Brain microvascular endothelial cell (primary cell): Measurements from ENCODE around the gene MYOM3.
A peak's percentile ranks its signal among the peaks of the same experiment; 100 is the strongest.
"Not testable (repeated sequence)": the region's sequence is repeated elsewhere in the genome, so short reads cannot be mapped to it uniquely, and the experiment has no call there.

Source experiments
- DNase-seq: peaks from one replicate; pipeline ENCODE4 v3.0.0-alpha.2; 2020
- H3K27ac ChIP-seq: fragments of 250-450 bp; sonication (Bioruptor Pico); 2 replicates; pipeline ENCODE4 v1.5.1; 2020; ENCODE audit warnings: mild to moderate bottlenecking, moderate library complexity
- H3K27me3 ChIP-seq: fragments of 250-450 bp; sonication (Bioruptor Pico); replicated peaks from 2 replicates; pipeline ENCODE4 v1.5.1; 2020; ENCODE audit warnings: mild to moderate bottlenecking
- H3K36me3 ChIP-seq: fragments of 250-450 bp; sonication (Bioruptor Pico); replicated peaks from 2 replicates; pipeline ENCODE4 v1.5.1; 2020; ENCODE audit warnings: mild to moderate bottlenecking
- H3K4me3 ChIP-seq: 2 replicates; pipeline ENCODE4 v1.5.1; 2011; ENCODE audit warnings: low read depth, mild to moderate bottlenecking, control low read depth, low read length, moderate library complexity
- in situ Hi-C: cut with HindIII; loops from 2 replicates; pipeline ENCODE4 v1.10.0; 2017; ENCODE audit warnings: low sequenced_read_pairs, low pct_ligation_motif_present
- TF ChIP-seq, protein P1 (sequence below): IDR thresholded peaks from 2 replicates; pipeline ENCODE4 v1.5.1; 2011; ENCODE audit warnings: low read depth, mild to moderate bottlenecking, moderate library complexity, low read length, control low read depth, inconsistent platforms; ENCODE audit errors: missing control alignments

Gene MYOM3

DNA sequence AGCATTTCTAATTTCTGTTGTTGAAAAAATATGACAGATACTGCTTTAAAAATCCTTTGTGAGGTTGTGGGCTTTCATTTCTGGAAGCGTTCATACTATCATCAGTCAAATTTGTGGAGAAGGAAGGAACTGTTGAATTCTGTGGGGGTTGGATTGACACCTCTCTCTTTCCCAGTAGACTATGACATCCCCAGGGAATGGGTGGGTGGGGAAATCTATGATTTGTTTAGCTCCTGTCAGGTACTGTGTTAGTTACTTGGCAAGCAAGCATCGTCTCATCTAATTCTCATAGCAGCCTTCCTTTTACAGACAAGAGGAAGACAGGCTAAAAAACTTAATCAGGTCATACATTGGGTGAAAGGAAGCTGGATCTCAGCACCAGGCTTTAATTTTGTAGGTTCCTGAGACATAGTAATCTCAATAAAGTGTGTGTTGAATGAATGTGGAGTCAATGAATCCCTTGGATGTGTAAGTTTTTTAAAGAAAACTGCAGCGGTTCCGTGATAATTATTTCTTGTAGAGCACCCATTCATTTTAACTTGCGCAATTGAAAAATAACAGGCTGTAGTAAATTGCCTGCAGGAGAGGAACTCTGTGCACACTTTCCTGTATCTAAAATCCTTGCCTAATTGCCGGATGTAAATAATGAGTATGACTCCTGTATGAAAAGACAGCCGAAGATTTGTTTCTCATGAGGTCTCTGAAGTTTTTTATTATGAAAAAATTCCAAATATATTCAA, 60.6 kb downstream of the MYOM3 start:
- no peaks in the 10 kb centered on the region for H3K36me3 ChIP-seq
- TF ChIP-seq, protein P1, sequence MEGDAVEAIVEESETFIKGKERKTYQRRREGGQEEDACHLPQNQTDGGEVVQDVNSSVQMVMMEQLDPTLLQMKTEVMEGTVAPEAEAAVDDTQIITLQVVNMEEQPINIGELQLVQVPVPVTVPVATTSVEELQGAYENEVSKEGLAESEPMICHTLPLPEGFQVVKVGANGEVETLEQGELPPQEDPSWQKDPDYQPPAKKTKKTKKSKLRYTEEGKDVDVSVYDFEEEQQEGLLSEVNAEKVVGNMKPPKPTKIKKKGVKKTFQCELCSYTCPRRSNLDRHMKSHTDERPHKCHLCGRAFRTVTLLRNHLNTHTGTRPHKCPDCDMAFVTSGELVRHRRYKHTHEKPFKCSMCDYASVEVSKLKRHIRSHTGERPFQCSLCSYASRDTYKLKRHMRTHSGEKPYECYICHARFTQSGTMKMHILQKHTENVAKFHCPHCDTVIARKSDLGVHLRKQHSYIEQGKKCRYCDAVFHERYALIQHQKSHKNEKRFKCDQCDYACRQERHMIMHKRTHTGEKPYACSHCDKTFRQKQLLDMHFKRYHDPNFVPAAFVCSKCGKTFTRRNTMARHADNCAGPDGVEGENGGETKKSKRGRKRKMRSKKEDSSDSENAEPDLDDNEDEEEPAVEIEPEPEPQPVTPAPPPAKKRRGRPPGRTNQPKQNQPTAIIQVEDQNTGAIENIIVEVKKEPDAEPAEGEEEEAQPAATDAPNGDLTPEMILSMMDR, result no peak
- H3K27me3 ChIP-seq, result no peaks in the 10 kb centered on the region
- no peak overlapping the region for H3K4me3 ChIP-seq
- no peak overlapping the region for H3K27ac ChIP-seq
- no peak for DNase-seq
- in situ Hi-C loops, result no loop called here

DNA sequence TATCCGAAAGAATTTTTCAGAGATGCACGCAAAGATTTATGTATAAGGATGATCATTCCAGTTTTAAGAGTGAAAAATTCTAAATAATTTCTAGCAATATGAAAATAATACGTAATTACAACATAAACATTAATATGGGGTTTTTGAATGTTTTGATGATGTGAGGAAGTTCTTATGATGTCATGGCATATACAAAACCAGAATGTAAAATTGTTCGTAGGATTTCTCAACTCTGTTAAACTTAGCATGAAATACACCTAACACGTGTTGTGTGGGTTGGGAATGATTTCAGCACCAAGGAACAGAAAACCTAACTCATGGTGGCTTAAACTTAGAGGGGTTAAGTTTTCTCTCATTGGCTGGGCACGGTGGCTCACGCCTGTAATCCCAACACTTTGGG, 62.2 kb downstream of the MYOM3 start:
- Histone ChIP-seq H3K36me3 (no peaks in the 10 kb centered on the region), H3K27me3 (no peaks in the 10 kb centered on the region), H3K27ac (no peak overlapping the region), H3K4me3 (no peak overlapping the region)
- no peak for DNase-seq
- TF ChIP-seq, protein P1, result no peak
- in situ Hi-C loops, result no loop called here

DNA sequence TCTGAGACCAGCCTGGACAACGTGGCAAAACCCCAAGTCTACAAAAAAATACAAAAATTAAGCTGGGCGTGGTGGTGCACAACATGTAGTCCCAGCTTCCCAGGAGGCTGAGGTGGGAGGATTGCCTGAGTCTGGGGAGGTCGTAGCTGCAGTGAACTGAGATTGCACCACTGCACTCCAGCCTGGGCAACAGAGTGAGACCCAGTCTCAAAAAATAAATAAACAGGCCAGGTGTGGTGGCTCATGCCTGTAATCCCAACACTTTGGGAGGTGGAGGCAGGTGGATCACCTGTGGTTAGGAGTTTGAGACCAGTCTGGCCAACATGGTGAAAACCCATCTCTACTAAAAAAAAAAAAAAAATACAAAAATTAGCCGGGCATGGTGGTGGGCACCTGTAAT, 63.0 kb downstream of the MYOM3 start:
- DNase-seq, in situ Hi-C loops, H3K4me3 ChIP-seq: not testable (repeated sequence)

DNA sequence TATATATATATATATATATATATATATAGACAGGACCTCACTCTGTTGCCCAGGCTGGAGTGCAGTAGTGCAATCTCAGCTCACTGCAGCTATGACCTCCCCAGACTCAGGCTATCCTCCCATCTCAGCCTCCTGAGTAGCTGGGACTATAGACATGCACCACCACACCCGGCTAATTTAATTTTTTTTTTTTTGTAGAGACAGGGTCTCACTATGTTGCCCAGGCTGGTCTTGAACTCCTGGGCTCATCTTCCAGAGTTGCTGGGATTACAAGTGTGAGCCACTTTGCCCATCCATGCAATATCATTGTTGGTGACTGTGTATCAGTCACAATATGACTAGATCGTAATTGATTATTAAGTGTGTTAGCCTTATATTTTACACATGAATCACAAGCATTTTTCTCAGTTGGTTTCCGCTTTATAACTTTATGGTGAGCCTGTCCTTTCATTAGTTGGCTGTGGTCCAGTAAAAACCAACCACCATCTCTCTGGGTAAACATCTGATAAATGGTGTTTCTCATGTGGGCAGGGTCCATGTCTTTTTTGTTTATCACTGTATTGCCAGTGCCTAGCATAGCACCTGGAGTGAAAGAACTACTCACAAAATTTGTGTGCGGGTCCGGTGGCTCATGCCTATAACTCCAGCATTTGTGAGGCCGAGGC, 63.6 kb downstream of the MYOM3 start:
- no peak overlapping the region for H3K4me3 ChIP-seq
- in situ Hi-C loops, result no loop called here
- no peaks in the 10 kb centered on the region for H3K36me3 ChIP-seq
- no peaks in the 10 kb centered on the region for H3K27me3 ChIP-seq
- TF ChIP-seq, protein P1, result no peak
- peak; percentile 14 for DNase-seq
- no peak overlapping the region for H3K27ac ChIP-seq

More for the DNA sequence above, 63.0 kb downstream of the MYOM3 start:
- H3K27ac ChIP-seq, H3K36me3 ChIP-seq, H3K27me3 ChIP-seq: not testable (repeated sequence)

DNA sequence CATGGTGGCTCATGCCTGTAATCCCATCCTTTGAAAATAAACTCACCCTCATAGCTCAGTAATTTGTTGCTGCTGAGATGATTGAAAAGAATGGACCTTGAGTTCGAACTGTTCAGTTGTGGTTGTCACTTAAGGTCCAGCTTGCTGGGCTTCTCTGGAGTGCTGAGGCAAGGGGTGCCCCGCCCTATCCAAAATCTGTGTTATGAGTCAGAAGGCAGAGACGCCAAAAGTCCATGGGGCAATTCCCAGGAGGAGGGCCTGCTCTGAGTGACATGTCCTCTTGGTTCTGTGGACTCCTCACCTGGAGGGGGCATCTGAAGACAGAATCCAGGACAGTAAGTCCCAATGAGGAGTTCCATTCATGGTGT, 64.8 kb downstream of the MYOM3 start:
- TF ChIP-seq, protein P1, result no peak
- in situ Hi-C loops, result no loop called here
- H3K4me3 ChIP-seq, result no peak overlapping the region
- DNase-seq, result no peak
- no peaks in the 10 kb centered on the region for H3K27me3 ChIP-seq
- H3K27ac ChIP-seq, result no peak overlapping the region
- H3K36me3 ChIP-seq, result no peaks in the 10 kb centered on the region

DNA sequence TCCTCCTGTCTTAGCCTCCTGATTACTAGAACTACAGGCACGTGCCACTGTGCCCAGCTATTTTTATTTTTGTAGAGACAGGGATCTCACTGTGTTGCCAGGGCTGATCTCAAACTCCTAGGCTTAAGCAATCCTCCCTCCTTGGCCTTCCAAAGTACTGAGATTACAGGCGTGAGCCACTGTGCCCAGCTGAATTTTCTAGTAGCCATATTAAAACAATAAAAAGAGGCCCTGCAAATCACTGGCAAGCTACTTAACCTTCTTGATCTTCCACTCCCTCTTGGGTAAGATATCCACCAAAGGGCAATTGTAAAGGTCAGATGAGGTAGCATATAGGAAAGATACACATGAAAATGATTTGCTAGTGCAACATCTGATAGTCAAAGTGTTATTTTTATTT, 66.2 kb downstream of the MYOM3 start:
- Histone ChIP-seq H3K36me3 (no peaks in the 10 kb centered on the region), H3K4me3 (no peak overlapping the region), H3K27me3 (no peaks in the 10 kb centered on the region), H3K27ac (no peak overlapping the region)
- TF ChIP-seq, protein P1, result no peak
- in situ Hi-C loops, result no loop called here
- no peak for DNase-seq

DNA sequence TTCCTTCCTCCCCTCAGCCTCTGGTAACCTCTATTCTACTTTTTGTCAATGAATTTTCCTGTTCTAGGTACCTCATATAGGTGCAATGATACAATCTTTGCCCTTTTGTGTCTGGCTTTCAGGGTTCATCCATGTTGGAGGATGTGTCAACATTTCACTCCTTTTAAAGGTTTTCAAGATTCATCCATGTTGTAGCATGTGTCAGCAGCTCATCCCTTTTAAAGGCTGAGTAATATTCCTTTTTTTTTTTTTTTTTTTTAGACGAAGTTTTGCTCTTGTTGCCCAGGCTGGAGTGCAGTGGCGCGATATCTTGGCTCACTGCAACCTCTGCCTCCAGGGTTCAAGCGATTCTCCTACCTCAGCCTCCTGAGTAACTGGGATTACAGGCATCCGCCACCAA, 67.3 kb downstream of the MYOM3 start:
- H3K4me3 ChIP-seq, H3K27me3 ChIP-seq, DNase-seq, in situ Hi-C loops, H3K27ac ChIP-seq, H3K36me3 ChIP-seq: not testable (repeated sequence)
